Tibial artery (tissue), 4 donors: Measurements from ENCODE around the gene B3GNT3.
A peak's percentile ranks its signal among the peaks of the same experiment; 100 is the strongest.

Experiments
- DNase-seq, 2 donors: peaks; one replicate each; pipeline ENCODE4 v3.0.0-alpha.2; 2019
- H3K27ac ChIP-seq, 2 donors: fragments of 200-600 bp; sonication (generic) in 1 of 2; 1 replicate in 1 of 2; 2 replicates in 1 of 2; pipeline ENCODE4 v1.5.1; 2018 to 2019; ENCODE audit warnings: mild to moderate bottlenecking in 1 of 2
- H3K27me3 ChIP-seq, 2 donors: fragments of 200-600 bp; sonication (generic) in 1 of 2; one replicate each; pipeline versions ENCODE4 v1.5.1 to v1.6.0; 2016 to 2019
- H3K36me3 ChIP-seq, 3 donors: fragments of 200-600 bp; sonication (generic) in 2 of 3; one replicate each; pipeline ENCODE4 v1.5.1; 2016 to 2019; ENCODE audit warnings: mild to moderate bottlenecking in 2 of 3
- H3K4me1 ChIP-seq, 4 donors: fragments of 200-600 bp; sonication (generic) in 2 of 4; 1 replicate in 3 of 4; 2 replicates in 1 of 4; pipeline ENCODE4 v1.5.1; 2016 to 2019
- H3K4me3 ChIP-seq, 2 donors: fragments of 200-600 bp; sonication (generic) in 1 of 2; 1 replicate in 1 of 2; 2 replicates in 1 of 2; pipeline ENCODE4 v1.5.1; 2018 to 2019; ENCODE audit warnings: mild to moderate bottlenecking in 2 of 2
- H3K9me3 ChIP-seq, 3 donors: fragments of 200-600 bp; sonication (generic) in 1 of 3; one replicate each; pipeline ENCODE4 v1.5.1; 2016 to 2019
- intact Hi-C: fragments of 100-400 bp; cut with DNase I; formaldehyde crosslinking; loops from one replicate; pipeline ENCODE4 v1.15.0; 2023; ENCODE audit warnings: low total_unique reads
- TF ChIP-seq, protein P1 (sequence below), 2 experiments: fragments of 200-600 bp in 1 of 2; fragments of 450-650 bp in 1 of 2; IDR thresholded peaks; one replicate each; pipeline ENCODE4 v1.5.1; 2017 to 2019; ENCODE audit warnings: antibody characterized with exemption in 2 of 2, mild to moderate bottlenecking in 1 of 2, moderate library complexity in 1 of 2

B3GNT3 gene, protein sequence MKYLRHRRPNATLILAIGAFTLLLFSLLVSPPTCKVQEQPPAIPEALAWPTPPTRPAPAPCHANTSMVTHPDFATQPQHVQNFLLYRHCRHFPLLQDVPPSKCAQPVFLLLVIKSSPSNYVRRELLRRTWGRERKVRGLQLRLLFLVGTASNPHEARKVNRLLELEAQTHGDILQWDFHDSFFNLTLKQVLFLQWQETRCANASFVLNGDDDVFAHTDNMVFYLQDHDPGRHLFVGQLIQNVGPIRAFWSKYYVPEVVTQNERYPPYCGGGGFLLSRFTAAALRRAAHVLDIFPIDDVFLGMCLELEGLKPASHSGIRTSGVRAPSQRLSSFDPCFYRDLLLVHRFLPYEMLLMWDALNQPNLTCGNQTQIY

DNA sequence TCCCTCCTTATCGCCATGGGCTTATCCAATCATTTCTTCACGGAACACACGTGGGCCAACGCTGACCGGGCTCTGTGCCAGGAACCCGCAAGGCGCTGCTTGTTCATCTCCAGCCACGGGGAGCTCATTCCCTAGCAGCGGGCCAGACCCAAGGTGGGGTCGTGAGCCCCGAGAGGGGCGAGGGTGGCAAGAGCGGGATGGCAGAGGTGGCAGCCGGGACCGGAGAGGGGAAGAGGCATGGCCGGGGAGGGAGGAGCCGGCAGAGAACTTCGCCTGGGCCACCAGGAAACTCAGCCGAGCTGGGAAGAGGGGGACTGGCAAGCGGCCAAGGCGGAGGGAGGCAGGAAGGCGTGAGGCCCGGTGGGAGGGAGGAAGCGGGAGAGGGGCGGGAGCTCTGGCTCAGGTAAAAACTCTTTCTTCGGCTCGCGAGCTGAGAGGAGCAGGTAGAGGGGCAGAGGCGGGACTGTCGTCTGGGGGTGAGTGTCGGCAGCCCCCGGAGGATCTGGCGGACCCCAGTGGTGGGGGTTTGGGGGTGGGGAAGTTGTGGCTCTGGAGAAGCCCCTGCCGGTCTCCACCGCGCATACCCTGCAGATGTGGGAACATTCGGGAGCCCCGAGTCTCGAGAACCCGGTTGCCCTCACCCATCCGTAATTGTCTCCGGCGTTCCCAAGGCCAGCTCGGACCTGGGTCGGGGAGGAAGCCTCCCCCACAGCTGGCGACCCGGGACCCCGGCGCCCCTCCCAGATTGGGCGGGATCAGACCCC lies at the start of gene B3GNT3:
B3GNT3 (plus strand) TSS at position 408 of the 764 bp plus-strand sequence. CDS start 12,670 bp downstream, outside the sequence.
- H3K4me1 ChIP-seq: peaks cover 0 to 7% (median 0%) of the 10 kb centered on the region in 4 donors
- DNase-seq: no peak

GRCh38 chr19:17747205-17748098 lies 47.5 kb upstream of the B3GNT3 start:
- intact Hi-C loops: loop anchor here (1.0 kb wide), 1 partner anchor 29 kb away; no protein-coding TSS in a partner anchor
- H3K4me1 ChIP-seq: peaks cover 0 to 14% (median 9%) of the 10 kb centered on the region in 4 donors
- H3K36me3 ChIP-seq: no peaks in the 10 kb centered on the region
- peaks cover 0 to 6% of the 10 kb centered on the region in 2 donors for H3K27me3 ChIP-seq
- TF ChIP-seq, protein P1, sequence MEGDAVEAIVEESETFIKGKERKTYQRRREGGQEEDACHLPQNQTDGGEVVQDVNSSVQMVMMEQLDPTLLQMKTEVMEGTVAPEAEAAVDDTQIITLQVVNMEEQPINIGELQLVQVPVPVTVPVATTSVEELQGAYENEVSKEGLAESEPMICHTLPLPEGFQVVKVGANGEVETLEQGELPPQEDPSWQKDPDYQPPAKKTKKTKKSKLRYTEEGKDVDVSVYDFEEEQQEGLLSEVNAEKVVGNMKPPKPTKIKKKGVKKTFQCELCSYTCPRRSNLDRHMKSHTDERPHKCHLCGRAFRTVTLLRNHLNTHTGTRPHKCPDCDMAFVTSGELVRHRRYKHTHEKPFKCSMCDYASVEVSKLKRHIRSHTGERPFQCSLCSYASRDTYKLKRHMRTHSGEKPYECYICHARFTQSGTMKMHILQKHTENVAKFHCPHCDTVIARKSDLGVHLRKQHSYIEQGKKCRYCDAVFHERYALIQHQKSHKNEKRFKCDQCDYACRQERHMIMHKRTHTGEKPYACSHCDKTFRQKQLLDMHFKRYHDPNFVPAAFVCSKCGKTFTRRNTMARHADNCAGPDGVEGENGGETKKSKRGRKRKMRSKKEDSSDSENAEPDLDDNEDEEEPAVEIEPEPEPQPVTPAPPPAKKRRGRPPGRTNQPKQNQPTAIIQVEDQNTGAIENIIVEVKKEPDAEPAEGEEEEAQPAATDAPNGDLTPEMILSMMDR (IDR thresholded peaks at IDR 0.05): no peak
- no peak overlapping the region for H3K27ac ChIP-seq
- peak overlapping the region; percentile 42 to 53 for H3K4me3 ChIP-seq
- no peaks in the 10 kb centered on the region for H3K9me3 ChIP-seq
- DNase-seq: peak; percentile 90 to 93

More for the DNA sequence above, at the start of gene B3GNT3:
- Histone ChIP-seq H3K4me3 (peak within 1 kb of the TSS in 1 of 2 donors; percentile 3), H3K9me3 (no peaks in the 10 kb centered on the region), H3K36me3 (no peaks in the 10 kb centered on the region), H3K27ac (no peak within 1 kb of the TSS), H3K27me3 (peaks cover 4 to 74% of the 10 kb centered on the region in 2 donors)
- intact Hi-C loops: no loop called here
- TF ChIP-seq, protein P1 (IDR thresholded peaks at IDR 0.05): no peak

- intact Hi-C loops: no loop called here
- no peak overlapping the region for H3K4me3 ChIP-seq
These were observed 45.9 kb upstream of the B3GNT3 start for GRCh38 chr19:17748884-17749638.

DNA sequence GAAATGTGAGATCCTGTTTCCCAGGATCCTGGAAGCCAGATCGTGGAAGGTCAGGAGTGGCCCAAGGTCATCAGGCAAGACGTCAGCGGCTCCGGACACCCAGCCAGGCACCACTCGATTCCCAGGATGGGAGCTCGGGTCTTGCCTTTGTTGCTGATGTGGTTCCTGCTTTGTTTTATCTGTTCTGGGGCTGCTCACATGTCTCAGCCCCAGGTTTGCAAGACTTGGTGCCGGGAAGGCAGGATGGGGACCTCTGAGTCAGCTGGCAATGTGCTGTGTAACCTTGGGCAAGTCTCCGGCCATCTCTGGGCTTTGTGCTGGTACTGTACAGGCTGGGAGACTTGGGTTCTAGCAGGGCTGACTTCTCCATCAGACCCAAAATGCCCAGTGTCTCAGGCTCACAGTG lies 45.0 kb upstream of the B3GNT3 start:
- intact Hi-C loops: no loop called here
- Histone ChIP-seq H3K4me1 (peaks cover 0 to 14% (median 9%) of the 10 kb centered on the region in 4 donors), H3K36me3 (no peaks in the 10 kb centered on the region), H3K27me3 (peaks cover 0 to 8% of the 10 kb centered on the region in 2 donors), H3K9me3 (no peaks in the 10 kb centered on the region), H3K4me3 (no peak overlapping the region), H3K27ac (no peak overlapping the region)
- DNase-seq: no peak
- TF ChIP-seq, protein P1 (IDR thresholded peaks at IDR 0.05): no peak

More at GRCh38 chr19:17748884-17749638, 45.9 kb upstream of the B3GNT3 start:
- Histone ChIP-seq H3K9me3 (no peaks in the 10 kb centered on the region), H3K27me3 (peaks cover 0 to 8% of the 10 kb centered on the region in 2 donors), H3K27ac (no peak overlapping the region), H3K4me1 (peaks cover 0 to 14% (median 9%) of the 10 kb centered on the region in 4 donors), H3K36me3 (no peaks in the 10 kb centered on the region)
- no peak for DNase-seq
- TF ChIP-seq, protein P1 (IDR thresholded peaks at IDR 0.05): no peak
